NCI-H187 treated with DMSO at 0.1 percent for 48 hours (cell line): ENCODE data around the gene RFC2.
"Not testable (repeated sequence)": the region's sequence is repeated elsewhere in the genome, so short reads cannot be mapped to it uniquely, and the experiment has no call there.

Source experiments
- DNase-seq: peaks from one replicate; lab custom pipeline; 2025; lab: John Stamatoyannopoulos, UW

The RFC2 gene

GRCh38 chr7:74248156-74248555, 6.0 kb downstream of the RFC2 start:
- DNase-seq, result no peak

GRCh38 chr7:74246497-74246896, 7.7 kb downstream of the RFC2 start:
- DNase-seq, result no peak

- no peak for DNase-seq
These were observed 12.1 kb downstream of the RFC2 start for GRCh38 chr7:74242122-74242443.

- DNase-seq, result no peak
These were observed 13.7 kb downstream of the RFC2 start for GRCh38 chr7:74240482-74240881.

- no peak for DNase-seq
These were observed 17.9 kb downstream of the RFC2 start for GRCh38 chr7:74236284-74236683.

GRCh38 chr7:74235518-74236268, 18.5 kb downstream of the RFC2 start:
- DNase-seq, result no peak

- no peak for DNase-seq
These were observed 20.4 kb downstream of the RFC2 start for GRCh38 chr7:74233655-74234285.

- no peak for DNase-seq
These were observed 23.0 kb downstream of the RFC2 start for GRCh38 chr7:74231232-74231590.

- no peak for DNase-seq
These were observed 23.6 kb downstream of the RFC2 start for GRCh38 chr7:74230446-74231231.

- no peak for DNase-seq
These were observed 25.0 kb downstream of the RFC2 start for GRCh38 chr7:74228951-74229900.

GRCh38 chr7:74226633-74227032, 27.6 kb downstream of the RFC2 start:
- no peak for DNase-seq

GRCh38 chr7:74225400-74225799, 28.8 kb downstream of the RFC2 start:
- no peak for DNase-seq

- DNase-seq, result not testable (repeated sequence)
These were observed 29.3 kb downstream of the RFC2 start for GRCh38 chr7:74224907-74225306.

GRCh38 chr7:74224511-74224832, 29.7 kb downstream of the RFC2 start:
- DNase-seq, result no peak

GRCh38 chr7:74223711-74224510, 30.3 kb downstream of the RFC2 start:
- no peak for DNase-seq

- no peak for DNase-seq
These were observed 31.1 kb downstream of the RFC2 start for GRCh38 chr7:74222851-74223710.

GRCh38 chr7:74221713-74222112, 32.5 kb downstream of the RFC2 start:
- no peak for DNase-seq

- DNase-seq, result no peak
These were observed 34.0 kb downstream of the RFC2 start for GRCh38 chr7:74220229-74220628.

GRCh38 chr7:74219416-74219815, 34.8 kb downstream of the RFC2 start:
- DNase-seq, result no peak

- no peak for DNase-seq
These were observed 35.9 kb downstream of the RFC2 start for GRCh38 chr7:74218343-74218698.
